ENCODE measurements around the gene GMDS.

- TF ChIP-seq, protein P1, sequence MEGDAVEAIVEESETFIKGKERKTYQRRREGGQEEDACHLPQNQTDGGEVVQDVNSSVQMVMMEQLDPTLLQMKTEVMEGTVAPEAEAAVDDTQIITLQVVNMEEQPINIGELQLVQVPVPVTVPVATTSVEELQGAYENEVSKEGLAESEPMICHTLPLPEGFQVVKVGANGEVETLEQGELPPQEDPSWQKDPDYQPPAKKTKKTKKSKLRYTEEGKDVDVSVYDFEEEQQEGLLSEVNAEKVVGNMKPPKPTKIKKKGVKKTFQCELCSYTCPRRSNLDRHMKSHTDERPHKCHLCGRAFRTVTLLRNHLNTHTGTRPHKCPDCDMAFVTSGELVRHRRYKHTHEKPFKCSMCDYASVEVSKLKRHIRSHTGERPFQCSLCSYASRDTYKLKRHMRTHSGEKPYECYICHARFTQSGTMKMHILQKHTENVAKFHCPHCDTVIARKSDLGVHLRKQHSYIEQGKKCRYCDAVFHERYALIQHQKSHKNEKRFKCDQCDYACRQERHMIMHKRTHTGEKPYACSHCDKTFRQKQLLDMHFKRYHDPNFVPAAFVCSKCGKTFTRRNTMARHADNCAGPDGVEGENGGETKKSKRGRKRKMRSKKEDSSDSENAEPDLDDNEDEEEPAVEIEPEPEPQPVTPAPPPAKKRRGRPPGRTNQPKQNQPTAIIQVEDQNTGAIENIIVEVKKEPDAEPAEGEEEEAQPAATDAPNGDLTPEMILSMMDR (conservative IDR thresholded peaks at IDR 0.05 in 1 of 2, IDR thresholded peaks at IDR 0.05 in 1 of 2; ENCODE audit: low read depth in 1 of 2, low read length in 2 of 2) = no peak
- no peak for TF ChIP-seq EZH2 (IDR thresholded peaks at IDR 0.05; ENCODE audit: low read length, missing control alignments)
Measured at GRCh38 chr6:2257363-2257762, 12.0 kb upstream of the GMDS start.

All from fibroblast of lung (primary cell).